Testis (tissue), 2 donors: Measurements from ENCODE around the gene CAPZA3.

Source experiments
- CTCF ChIP-seq, 3 experiments: fragments of 450-650 bp in 2 of 3; fragments of 200-600 bp in 1 of 3; sonication (generic) in 1 of 3; IDR thresholded peaks; one replicate each; pipeline ENCODE4 v1.5.1; 2016 to 2019; ENCODE audit warnings: antibody characterized with exemption in 3 of 3, mild to moderate bottlenecking in 2 of 3, moderate library complexity in 1 of 3
- POLR2A ChIP-seq: fragments of 450-650 bp; IDR thresholded peaks from one replicate; pipeline ENCODE4 v1.6.1; 2017; ENCODE audit warnings: antibody characterized with exemption, mild to moderate bottlenecking, moderate library complexity

- TF ChIP-seq CTCF (IDR thresholded peaks at IDR 0.05), result no peak
- no peak for TF ChIP-seq POLR2A
Observed at GRCh38 chr12:18752947-18753346, 15.0 kb downstream of the CAPZA3 start.
